C4-2B (cell line): ENCODE data around the gene TNFRSF1A.

Experiments used
- CTCF ChIP-seq: fragments of 450-650 bp; conservative IDR thresholded peaks from 2 replicates; pipeline ENCODE4 v1.5.1; 2017; ENCODE audit warnings: mild to moderate bottlenecking
- ZFX ChIP-seq: fragments of 450-650 bp; IDR thresholded peaks from 2 replicates; pipeline ENCODE4 v1.6.1; 2017

GRCh38 chr12:6363330-6364043 is 21.6 kb upstream of the TNFRSF1A start:
- TF ChIP-seq CTCF (no peak; the same call in 1 of the 2 replicates), ZFX (peak; percentile 36; the same call in 1 of the 2 replicates)
